Measurements from ENCODE around the gene KCTD14. TPM values are rescaled to one million over a fixed set of nuclear protein-coding genes. Genes with fewer than 3 reads are reported as not detected.

The KCTD14 gene
- total RNA-seq, 4 donors from 2014 or later: 0.68 to 2.2 (median 0.88) TPM

DNA sequence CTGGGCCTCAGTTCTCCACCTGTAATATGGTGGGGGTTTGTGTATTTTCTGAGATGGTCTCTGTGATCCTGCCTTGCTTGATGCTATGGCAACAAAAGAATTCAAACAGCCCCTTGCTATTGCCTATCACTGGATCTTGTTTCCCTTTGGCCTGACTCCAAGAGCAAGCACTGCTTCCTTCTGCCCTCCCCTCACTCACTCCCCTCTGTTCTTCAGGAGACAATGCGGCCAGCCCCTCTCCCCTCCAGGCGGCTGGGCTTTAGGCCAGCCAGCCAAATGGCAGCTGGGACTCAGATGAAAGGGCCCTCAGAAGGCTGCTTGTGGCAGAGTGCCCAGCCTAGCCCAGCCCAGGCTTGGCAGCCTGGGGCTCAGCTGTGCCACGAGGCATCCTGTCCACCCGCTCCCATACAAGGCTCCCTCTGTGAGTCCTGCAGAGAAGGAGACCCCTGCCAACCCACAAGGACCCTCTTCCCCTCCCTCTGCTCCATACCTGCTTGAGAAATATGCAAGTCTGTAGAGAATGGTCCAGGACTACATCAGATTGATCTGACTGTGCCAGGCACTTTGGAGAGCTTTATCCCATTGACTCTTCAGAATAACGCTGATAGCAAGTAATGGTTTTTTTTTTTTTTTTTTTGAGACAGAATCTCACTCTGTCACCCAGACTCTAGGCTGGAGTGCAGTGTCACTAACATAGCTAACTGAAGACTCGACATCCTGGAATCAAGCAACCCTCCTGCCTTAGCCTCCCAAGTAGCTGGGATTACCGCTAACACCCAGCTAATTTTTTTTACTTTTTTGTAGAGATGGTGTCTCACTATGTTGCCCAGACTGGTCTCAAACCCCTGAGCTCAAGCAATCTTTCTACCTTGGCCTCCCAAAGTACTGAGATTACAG is 7.6 kb upstream of the KCTD14 start:
- no peak for TF ChIP-seq CTCF (IDR thresholded peaks at IDR 0.05; ENCODE audit: low read depth)

DNA sequence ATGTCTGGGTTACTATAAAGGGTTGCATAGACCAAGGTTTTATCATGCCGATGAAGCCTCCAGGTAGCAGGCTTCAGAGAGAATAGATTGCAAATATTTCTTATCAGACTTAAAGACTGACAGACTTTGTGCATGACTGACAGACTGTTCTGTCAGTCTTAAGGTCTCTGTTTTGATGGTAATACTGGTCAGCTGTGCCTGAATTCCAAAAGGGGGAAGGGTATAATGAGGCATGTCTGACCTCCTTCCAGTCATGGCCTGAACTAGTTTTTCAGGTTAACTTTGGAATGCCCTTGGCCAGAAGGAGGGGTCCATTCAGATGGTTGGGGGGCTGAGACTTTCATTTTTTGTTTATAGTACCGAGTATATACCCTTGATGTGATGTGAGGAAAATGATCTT is 4.7 kb upstream of the KCTD14 start:
- no peak for TF ChIP-seq CTCF (IDR thresholded peaks at IDR 0.05; ENCODE audit: low read depth)

DNA sequence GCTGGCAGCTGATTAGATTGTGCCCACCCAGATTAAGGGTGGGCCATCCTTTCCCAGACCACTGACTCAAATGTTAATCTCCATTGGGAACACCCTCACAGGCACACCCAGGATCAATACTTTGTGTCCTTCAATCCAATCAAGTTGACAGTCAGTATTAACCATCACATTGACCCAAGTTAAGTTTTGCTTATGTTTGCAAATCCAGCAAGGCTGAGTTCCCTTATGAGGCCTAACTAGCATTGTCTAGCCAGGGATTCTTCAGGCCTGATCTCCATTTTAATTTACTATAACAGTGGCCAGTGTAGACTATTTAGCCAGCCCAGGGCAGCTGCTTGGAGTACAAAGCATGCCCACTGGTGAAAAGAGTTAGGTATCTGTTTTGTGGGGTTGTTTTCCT is 2.3 kb upstream of the KCTD14 start:
- no peak for TF ChIP-seq CTCF (IDR thresholded peaks at IDR 0.05; ENCODE audit: low read depth)

GRCh38 chr11:78023426-78023825 is 350 bp upstream of the KCTD14 start:
- TF ChIP-seq CTCF (IDR thresholded peaks at IDR 0.05; ENCODE audit: low read depth): no peak

- TF ChIP-seq CTCF (IDR thresholded peaks at IDR 0.05; ENCODE audit: low read depth): no peak
These were observed 1.5 kb downstream of the KCTD14 start for GRCh38 chr11:78021611-78022010.

DNA sequence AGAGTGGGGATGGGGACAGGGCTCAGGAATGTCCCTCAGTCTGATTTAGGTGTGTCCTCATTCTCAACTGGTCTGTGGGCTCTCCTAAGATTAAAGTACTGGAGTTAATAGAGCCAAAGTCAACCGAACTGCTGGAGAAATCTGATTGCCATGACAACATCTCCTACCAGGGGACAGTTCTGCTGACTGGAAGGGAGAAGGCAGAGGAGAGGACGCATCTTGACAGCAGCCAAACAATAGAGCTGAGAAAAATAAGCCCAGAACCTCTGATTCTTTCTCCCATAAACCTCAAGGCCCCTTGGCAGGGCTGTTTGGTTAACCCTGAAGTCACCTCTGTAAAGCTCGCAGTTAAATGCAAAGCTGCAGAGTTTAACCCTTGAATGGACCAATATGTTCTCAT is 2.8 kb downstream of the KCTD14 start:
- no peak for TF ChIP-seq CTCF (IDR thresholded peaks at IDR 0.05; ENCODE audit: low read depth)

DNA sequence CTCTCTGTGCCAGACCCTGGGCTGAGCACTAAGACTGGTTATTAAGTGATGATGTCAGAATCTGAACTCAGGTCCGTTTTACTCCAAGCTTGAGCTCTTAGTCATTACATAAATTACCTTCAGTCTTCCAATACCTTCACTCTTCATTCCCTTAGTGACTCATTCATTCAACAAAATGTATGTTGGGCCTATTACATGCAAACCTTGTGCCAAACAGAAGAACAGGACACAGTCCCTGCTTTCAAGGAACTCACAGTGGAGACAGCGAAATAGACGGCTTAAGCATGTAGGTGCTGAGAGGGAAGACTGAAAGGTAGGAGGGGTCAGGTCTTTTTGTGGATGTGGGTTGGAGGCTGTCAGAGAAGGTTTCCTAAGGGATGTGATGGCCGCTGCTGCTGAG is 3.3 kb downstream of the KCTD14 start:
- no peak for TF ChIP-seq CTCF (IDR thresholded peaks at IDR 0.05; ENCODE audit: low read depth)

Data from subcutaneous adipose tissue (tissue), 4 donors.